HG03095 (cell line): ENCODE results near the gene ZBTB9.

Source experiments
- ATAC-seq: cut with Tn5 transposase; IDR thresholded peaks from one replicate; pipeline ENCODE4 v1.9.1; 2021; ENCODE audit warnings: moderate library complexity; ENCODE audit not compliant: unreplicated experiment

Gene ZBTB9

GRCh38 chr6:33432546-33432945 is 21.8 kb upstream of the ZBTB9 start:
- no peak for ATAC-seq

GRCh38 chr6:33433001-33433543 is 21.3 kb upstream of the ZBTB9 start:
- ATAC-seq, result no peak

DNA sequence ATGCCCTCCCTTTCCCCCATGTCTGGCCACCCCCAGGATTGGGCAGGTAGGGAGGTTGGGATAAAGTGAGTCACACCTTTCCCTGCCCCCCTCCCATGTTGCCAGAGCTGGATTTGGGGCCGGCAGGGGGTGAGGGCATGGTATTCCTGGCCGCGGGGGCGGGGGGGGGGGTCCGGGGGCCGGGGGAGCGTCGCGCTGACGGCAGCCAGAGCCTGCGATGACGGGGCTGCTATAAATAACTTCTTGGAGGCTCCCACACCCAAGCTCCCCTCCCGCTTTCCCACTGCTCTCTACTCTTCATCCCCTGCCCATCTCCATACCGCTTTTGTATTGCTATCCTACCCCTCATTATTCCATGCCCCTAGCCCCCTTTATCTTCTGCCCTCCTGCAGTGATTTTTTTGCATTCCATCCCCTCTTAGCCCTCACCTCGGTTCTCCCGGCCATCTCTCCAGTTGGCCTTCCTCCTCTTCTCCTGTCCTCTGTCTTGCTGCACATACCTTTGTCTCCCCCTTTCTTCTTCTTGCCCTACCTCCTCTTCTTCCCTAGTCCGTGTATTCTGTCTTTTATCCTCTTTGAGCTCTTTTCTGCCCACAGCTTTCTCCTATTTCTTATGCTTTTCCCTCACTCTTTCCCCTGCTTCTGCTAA is 20.7 kb upstream of the ZBTB9 start:
- no peak for ATAC-seq

GRCh38 chr6:33434961-33435360 is 19.4 kb upstream of the ZBTB9 start:
- no peak for ATAC-seq

- ATAC-seq, result no peak
These were observed 16.7 kb upstream of the ZBTB9 start for GRCh38 chr6:33437666-33438065.

DNA sequence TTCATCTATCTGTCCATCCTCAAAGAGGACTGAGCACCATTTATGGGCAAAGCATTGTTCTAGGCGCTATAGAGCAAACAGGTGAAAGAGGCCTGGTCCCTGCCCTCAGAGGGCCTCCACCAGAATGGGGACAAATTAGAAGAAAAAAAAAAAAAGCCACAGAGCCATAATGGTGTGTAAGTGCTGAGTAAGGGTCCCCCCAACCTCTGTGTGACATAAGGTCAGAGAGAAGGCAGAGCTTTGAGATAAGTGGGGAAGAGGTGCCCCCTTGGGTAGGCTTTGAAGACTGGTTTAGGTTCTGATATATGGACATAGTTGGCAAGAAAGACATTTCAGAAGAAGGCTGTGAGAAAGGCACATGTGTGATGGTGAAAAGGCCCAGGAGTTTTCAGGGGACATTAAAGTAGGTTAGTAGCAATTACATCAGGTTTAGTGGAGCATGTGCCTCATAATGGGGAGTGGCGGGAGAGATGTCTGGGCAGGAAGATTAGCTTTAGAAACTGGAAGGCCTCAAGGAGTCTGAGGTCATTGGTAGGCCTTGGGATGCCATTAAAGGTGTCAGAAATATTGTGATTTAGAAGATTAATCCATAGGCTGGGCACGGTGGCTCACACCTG is 15.3 kb upstream of the ZBTB9 start:
- ATAC-seq, result no peak

DNA sequence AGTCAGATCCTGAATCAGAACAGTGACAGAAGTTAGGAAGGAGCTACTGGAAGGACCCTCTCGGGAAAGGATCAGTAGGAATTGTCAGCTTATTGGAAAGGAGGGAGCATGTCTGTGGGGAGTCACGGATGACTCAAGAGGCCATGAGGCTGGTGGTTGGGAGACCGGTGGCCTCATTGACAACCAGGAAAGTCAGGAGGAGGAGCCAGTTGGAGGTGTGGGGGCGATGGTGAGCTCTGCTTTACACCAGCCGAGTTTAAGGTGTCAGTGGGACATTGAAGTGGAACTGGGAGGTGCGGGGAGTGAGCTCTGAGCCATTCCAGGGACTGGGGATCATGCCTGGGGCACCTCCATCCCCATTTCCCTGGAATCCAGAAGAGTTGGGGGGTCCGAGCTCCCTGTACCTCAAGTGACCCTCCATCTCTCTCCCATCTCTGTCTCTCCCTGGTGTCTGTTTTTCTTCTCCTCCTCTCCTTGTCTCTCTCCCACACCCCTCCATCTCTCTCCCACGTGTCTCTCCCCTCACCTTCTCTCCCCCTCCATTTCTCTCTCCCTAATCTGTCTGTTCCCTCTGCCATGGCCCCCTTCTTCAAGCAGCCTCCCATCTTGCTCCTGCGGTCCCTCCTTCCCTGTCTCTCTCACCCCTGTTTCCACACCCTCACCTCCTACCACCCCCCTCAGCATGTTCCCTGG is 14.3 kb upstream of the ZBTB9 start:
- ATAC-seq, result no peak

DNA sequence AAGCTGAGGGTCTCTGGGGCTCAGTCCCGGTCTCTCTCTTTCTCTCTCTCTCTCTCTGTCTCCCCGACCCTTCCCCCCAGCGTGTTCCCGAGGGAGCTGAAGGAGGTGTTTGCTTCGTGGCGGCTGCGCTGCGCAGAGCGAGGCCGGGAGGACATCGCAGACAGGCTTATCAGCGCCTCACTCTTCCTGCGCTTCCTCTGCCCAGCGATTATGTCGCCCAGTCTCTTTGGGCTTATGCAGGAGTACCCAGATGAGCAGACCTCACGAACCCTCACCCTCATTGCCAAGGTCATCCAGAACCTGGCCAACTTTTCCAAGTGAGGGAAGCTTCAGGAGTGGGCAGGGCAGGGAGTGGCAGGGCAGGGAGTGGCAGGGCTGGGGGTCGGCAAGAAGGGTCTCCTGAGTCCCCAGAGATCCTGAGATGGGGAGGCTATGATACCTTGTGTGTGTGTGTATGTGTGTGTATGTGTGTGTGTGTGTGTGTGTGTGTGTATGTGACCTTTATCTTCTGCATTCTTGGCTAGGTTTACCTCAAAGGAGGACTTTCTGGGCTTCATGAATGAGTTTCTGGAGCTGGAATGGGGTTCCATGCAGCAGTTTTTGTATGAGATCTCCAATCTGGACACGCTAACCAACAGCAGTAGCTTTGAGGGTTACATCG is 13.6 kb upstream of the ZBTB9 start:
- no peak for ATAC-seq

DNA sequence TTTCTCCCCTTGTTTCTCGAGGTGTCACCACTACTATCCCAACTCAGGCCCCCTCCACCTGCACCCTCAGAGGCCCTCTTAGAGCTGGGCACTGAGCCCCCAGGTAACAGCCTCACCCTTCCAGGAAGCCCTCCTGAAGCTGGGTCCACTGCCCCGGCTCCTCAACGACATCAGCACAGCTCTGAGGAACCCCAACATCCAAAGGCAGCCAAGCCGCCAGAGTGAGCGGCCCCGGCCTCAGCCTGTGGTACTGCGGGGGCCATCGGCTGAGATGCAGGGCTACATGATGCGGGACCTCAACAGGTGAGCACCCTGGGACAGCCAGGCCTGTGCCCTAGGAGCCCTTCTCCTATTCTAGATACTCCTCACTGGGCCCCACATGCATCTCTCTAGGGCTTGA is 12.9 kb upstream of the ZBTB9 start:
- no peak for ATAC-seq

GRCh38 chr6:33442283-33442682 is 12.1 kb upstream of the ZBTB9 start:
- no peak for ATAC-seq

DNA sequence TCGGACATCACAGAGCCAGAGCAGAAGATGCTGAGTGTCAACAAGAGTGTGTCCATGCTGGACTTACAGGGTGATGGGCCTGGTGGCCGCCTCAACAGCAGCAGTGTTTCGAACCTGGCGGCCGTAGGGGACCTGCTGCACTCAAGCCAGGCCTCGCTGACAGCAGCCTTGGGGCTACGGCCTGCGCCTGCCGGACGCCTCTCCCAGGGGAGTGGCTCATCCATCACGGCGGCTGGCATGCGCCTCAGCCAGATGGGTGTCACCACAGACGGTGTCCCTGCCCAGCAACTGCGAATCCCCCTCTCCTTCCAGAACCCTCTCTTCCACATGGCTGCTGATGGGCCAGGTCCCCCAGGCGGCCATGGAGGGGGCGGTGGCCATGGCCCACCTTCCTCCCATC is 11.4 kb upstream of the ZBTB9 start:
- no peak for ATAC-seq

- ATAC-seq, result no peak
These were observed 10.5 kb upstream of the ZBTB9 start for GRCh38 chr6:33443619-33444504.

DNA sequence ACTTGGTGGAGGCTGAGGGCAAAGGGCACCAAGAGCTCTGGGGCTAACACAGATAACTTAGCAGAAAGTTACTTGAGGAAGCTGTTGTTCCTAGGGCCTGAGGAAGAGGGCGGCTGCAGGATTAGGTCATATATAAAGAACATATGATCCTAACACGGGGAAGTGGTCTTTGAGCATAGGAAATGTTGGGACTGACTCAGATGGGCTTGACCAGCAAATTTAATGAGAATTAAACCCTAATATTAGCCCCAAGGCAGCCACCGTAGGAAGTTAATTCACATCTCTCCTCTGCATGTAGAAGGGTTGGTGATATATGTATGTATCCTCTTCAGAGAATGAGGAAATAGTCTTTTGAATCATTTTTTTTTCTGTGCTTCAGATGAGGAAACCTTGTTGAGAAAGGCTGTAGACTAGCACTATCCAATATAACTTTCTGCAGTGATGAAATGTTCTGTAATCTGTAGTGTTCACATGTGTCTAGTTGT is 9.2 kb upstream of the ZBTB9 start:
- no peak for ATAC-seq

DNA sequence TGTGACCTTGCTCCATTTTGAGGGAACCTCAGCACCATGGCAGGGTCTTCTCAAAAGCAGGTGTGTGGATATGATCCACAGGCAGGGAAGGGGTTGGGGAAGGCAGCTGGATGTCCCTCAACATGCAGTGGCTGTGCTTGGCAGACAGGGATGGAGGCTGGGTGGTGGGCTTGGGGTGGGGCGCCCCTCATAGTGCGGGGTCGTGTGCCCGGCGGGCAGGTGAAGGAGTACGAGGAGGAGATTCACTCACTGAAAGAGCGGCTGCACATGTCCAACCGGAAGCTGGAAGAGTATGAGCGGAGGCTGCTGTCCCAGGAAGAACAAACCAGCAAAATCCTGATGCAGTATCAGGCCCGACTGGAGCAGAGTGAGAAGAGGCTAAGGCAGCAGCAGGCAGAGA is 8.0 kb upstream of the ZBTB9 start:
- no peak for ATAC-seq

- no peak for ATAC-seq
These were observed 3.9 kb upstream of the ZBTB9 start for GRCh38 chr6:33450434-33450833.

DNA sequence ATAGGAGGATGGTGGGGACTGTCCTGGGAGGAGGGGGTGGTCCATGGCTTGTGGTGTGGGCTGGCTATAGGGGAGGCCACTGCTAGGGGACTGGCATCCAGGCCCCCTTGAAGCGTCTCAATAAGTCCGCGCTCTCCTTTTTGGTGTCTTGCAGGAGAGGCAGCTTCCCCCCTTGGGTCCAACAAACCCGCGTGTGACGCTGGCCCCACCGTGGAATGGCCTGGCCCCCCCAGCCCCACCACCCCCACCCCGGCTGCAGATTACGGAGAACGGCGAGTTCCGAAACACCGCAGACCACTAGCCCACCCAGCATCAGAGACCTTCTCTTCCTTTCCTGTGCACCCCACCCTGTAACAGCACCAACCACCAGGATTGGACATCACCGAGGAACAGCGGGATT is 2.8 kb upstream of the ZBTB9 start:
- no peak for ATAC-seq

DNA sequence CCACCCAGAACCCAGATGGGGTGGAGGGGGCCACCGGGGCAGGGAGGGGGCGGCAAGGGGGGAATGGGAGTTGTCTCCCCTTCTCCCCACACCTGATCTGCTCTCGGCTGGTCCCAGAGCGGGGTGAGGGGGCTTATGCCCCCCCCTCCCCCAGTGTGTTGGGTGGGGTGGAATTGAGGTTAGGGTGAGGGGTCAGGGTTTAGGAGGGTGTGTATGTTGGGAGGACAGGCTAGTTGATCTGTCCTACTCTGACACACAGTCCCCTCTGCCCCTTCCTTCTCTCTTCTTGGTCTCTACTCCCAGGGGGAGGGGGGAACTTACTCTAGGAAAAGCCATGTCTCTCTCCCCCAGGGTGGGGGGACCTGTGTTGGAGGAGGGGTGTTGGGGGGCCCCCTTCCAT is 1.9 kb upstream of the ZBTB9 start:
- ATAC-seq, result no peak

- ATAC-seq, result no peak
These were observed 875 bp upstream of the ZBTB9 start for GRCh38 chr6:33453393-33454008.

- ATAC-seq, result no peak
These were observed 675 bp downstream of the ZBTB9 start for GRCh38 chr6:33455051-33455450.

DNA sequence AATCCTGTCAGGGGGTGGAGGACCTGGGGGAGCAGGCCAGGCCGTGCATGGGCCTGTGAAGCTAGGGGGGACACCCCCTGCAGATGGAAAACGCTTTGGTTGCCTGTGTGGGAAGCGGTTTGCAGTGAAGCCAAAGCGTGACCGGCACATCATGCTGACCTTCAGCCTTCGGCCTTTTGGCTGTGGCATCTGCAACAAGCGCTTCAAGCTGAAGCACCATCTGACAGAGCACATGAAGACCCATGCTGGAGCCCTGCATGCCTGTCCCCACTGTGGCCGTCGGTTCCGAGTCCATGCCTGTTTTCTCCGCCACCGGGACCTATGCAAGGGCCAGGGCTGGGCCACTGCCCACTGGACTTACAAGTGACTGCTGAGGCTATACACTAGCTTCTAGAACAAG is 1.8 kb downstream of the ZBTB9 start:
- ATAC-seq, result no peak
